Right ventricle myocardium inferior (tissue), 1 donor: Measurements from ENCODE around the gene MGA. TPM values are rescaled to one million over a fixed set of nuclear protein-coding genes. Genes with fewer than 3 reads are reported as not detected.

Experiments used
- ATAC-seq: fragments of 200-7000 bp; cut with Tn5 transposase; one replicate; pipeline ENCODE4 v1.9.1; 2020; ENCODE audit warnings: mild to moderate bottlenecking, moderate library complexity
- DNase-seq: peaks from one replicate; pipeline ENCODE4 v3.0.0; 2021; ENCODE audit errors: missing footprints
- intact Hi-C: fragments of 100-400 bp; cut with DNase I; formaldehyde crosslinking; loops from one replicate; pipeline ENCODE4 v1.11.0; 2022
- long read RNA-seq: library from polyadenylated mRNA; unstranded; transcript quantifications from one replicate; pipeline ENCODE4 v2.0.0, GENCODE V29; 2021
- total RNA-seq: library from RNA; stranded (reverse); fragmentation: NEBNext Ultra II Directional; extraction: Animal tissue kit (Norgen Biotek cat#: 25700); gene quantifications from one replicate; pipeline ENCODE4 v1.2.1, GENCODE V29; 2021
- donor health status: DM: no; HTN: yes; CAD: no; lungs with severe emphysema.

The MGA gene
- total RNA-seq: 30.2 TPM
- long read RNA-seq, partial matches to known transcripts: 0 of 4 reads
- long read RNA-seq, other reads (novel, unspliced or antisense): 4 of 4 reads

DNA sequence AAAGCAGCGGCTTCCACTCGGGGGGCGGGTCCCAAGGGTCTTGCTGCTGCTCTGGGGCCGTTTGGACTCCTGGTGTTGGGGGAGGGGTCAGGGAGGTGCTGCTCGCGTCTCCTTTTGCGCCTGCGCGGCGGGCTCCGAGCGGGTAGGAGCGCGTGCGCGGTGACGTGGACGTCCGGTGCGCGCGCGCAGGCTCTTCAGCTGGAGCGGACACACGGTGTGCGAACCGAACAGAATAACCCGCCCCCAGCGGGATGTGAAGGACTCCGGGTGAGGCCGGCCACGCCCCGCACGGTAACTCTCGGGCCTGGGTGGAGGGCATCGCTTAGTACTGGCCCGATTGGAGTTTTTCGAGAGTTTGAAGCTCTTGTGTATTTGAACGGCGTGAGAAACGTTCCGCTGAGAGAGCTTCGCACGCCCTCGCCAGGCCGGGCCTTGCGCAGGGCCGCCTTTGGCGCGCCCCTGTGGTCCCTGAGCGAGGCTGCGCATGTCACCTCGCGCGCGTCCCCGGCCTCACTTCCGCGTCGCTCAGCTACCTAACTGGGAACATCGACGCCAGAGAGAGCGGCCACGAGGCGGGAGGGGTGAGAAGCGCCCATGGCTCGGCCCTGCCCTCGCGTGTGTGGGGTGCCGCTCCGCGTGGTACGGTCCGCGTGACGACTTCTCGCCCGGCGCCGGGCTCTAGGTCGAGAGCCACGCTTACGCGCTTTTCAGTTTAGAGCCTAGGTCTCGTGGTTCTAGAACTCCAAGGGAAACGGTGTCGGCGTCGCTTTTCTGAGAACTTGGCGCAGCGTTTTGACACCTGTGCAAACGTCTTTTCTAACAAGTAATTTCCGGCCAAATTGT, at the start of gene MGA:
Gene MGA, plus strand, starts transcription at position 171 of the 843 bp plus-strand sequence.
- ATAC-seq (peak; percentile 94), DNase-seq (peak; percentile 97)
- intact Hi-C loops: loop anchor here (1.0 kb wide), 1 partner anchor 39 kb away; no protein-coding TSS in a partner anchor

DNA sequence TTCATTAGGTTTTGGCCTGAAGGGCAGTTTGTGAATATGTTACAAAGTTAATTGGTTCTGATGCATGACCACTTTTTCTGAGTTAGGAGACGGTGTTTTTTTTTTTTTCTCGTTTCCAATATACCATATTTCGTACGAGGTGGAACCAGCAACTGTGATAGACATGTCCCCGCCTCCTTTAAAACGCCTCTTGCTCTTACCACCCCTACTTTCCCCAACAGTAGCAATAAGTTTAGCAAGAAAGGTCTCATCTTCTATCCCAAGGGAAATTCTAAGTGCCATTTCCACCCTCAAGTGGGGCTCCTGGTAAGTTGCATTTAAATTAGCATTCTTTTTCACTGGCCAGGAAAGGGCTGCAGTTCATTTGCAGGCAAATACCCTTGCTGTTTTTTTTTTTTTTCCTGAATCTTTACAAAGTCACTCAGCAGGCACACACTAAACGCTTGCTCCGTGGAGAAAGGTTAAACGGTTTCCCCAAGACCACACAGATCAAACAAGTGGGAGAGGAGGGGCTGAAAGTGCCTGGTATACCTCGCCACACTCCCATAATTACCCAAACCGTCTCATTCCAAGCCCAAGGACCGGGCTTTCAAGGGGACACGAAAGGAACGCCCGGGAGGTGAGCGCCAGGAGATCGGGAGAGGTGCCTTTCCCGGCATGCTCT, 39.5 kb upstream of the MGA start:
- DNase-seq (no peak), ATAC-seq (no peak)
- intact Hi-C loops: loop anchor here (1.0 kb wide), 1 partner anchor 40 kb away; the partner anchor contains the start of gene MGA

DNA sequence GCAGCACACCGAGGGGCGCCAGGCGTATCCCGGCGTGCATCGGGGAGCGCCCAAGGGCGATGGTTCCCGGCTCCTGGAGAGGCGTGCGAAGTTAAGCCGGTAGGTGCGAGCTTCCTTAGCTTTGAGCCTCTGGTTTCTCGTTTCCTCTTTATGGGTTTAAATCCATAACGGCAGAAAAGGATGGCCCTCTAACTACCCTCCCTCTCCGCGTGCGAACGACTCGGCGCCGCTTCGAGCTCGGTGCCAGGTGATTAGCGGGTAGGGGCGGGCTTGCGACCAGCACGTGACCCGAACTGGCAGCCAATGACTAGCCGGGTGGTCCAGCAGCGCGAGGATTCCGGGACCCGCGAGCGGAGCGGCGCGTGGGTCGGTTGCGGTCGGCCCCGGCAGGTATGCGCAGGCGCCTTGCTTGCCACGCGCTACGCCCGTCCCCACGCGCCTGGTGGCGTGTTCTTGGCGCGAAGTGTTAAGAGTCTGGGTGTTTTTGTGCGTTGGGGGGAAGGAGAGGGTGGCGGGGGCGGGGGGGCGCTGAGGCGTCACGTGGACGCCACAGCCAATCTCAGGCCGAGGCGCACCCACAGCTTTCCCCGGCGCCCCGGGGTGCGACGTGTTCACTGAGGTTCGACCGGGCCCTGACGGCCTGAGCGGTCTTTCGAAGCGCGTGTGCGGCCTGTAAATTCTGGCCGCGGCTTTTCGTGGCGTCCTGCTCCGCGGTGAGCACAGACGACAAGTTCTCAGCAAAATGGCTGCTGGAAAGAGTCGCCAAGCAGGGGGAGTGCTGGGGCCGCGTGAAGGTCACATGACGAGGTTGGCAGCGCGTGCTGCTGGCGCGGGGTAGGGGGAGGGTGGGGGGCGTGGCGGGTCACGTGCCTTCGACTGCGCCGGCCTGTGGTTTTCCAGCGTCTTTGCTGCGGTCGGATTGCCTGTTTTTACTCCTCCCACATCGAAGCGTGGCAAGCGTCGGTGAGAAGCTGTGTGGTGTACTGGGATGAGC, 38.7 kb upstream of the MGA start:
- ATAC-seq (peak; percentile 89), DNase-seq (peak; percentile 86)
- intact Hi-C loops: loop anchor here (1.0 kb wide), 1 partner anchor 39 kb away; the partner anchor contains the start of gene MGA

DNA sequence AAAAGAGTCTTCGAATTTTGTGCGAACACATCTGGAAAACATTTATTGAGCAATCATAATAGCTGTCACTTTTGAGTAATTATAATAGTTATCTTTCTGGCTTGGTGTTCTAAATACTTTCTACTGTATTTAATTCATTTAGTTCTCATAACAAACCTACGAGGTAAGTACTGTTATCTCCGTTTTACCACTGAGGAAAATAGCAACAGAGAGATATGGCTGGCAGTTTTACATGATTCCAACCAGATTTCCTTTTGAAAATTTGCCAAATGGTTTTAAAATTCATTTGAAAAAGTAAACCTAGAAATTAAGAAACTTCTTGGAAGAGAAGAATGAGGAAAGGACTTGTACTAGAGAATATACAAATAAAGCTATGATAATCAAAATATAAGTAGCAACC, 37.3 kb upstream of the MGA start:
- ATAC-seq (no peak), DNase-seq (no peak)
- intact Hi-C loops: no loop called here

DNA sequence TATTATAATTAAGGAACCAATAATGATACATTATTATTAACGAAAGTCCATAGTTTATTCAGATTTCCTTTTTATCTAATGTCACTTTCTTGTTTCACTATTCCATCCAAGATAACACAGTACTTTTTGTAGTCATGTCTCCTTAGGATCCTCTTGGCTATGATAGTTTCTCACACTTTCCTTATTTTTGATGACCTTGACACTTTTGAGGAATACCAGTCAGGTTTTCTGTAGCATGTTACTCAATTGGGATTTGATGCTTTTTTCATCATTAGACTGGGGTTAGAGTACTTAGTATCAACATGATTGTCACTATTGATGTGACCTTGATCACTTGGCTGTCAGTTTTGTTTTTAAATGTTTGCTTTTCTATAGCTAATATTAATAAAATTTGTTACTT, 33.0 kb upstream of the MGA start:
- intact Hi-C loops: no loop called here
- no peak for ATAC-seq
- DNase-seq: no peak

DNA sequence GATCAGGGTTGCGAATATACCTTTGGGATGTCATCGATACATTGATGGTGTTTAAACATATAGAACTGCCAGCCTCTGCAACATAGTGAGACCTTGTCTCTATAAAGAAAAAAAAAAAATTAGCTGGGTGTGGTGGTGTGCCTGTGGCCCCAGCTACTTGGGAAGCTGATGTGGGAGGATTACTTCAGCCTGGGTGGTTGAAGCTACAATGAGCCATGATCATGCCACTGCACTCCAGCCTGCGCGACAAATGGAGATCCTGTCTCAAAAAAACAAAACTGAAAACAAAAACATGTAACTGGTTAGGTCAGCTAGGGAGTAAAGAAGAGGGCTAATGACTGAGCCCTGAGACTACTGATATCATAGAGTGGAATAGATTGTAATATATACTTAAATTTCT, 30.7 kb upstream of the MGA start:
- ATAC-seq: no peak
- no peak for DNase-seq
- intact Hi-C loops: no loop called here

DNA sequence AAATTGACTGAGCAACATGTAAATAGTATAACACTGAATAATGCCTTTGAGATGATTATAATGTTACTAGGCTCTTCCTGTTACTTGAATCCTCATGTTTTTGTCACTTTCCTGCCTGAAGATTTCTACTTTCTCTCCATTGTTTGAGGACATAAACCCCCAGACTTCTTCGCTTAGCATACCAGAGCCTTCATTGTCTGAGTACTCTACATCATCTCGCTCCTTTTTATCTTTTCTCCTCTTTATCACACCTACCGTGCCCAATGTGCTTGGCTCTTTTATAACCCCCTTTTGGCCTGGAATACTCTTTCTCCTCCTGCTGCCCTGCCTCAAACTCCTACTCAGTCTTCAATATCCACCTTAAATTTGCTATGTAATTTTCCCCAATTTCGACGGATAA, 30.3 kb upstream of the MGA start:
- DNase-seq (no peak), ATAC-seq (no peak)
- intact Hi-C loops: no loop called here

DNA sequence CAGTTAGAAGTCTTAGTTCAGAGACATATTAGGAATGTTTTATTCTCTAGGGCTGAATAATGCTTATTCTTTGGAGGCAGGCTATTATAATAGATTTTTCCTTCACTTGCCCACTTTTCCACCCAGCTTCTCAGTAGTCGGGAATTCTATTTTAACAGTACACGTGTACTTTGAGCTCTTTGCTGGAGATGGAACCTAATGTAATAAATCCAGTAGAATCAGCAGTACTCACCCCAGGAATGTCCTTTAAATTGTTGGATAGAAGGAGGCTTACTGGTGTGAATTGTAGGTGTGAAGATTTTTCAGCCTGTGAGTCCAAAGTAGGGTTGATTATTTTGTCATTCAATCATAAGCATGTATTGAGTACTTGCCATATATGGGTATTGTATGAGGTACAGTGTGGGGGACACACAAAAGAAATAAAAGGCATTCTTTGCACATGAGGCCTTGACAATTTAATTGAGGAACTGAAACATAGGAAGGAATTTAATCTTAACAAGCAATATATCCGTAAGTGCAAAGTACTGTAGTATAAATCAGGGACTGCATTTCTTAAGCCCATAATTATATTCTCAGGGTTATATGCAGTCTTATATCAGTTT, 29.5 kb upstream of the MGA start:
- intact Hi-C loops: no loop called here
- DNase-seq (no peak), ATAC-seq (no peak)

DNA sequence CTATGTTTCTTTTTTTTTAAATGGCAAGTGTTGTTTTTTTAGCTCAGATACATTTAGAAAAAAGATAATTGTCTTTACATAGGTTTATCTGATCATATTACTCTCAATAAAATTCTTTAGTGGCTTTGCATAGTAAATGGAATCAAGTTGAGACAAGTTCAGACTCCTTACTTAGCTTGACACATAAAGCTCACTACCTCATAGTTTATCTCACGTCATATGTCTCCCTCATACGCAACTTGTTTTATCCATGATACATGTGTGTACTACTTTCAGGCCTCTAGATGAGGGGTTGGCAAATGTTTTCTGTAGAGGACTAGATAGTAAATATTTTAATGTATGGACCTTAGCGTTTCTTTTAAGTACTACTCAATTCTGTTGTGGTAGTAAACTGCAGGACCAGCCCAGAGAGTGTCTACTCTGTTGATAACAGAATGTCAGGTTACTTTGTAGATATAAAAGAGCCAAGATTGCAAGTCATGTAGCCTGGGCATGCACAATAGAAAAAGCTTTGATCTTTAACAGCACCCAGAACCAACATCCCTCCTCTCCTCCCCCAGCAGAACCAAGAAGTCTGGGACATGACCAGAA, 28.2 kb upstream of the MGA start:
- no peak for ATAC-seq
- DNase-seq: no peak
- intact Hi-C loops: no loop called here

DNA sequence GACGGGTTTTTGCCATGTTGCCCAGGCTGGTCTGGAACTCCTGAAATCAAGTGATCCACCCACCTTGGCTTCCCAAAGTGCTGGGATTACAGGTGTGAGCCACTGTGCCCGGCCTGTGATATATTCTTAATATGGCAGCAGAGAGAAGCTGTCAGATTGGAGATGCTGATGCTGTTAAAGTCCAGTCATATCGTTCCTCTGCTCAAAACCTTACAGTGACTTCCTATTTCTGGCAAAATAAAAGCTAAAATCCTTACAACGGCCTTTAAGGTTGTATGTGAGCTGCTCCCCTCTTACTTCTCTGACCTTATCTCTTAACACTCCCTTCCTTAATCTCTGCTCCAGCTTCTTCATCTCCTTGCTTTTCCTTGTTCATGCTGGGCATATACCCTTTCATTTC, 26.6 kb upstream of the MGA start:
- intact Hi-C loops: no loop called here
- ATAC-seq (no peak), DNase-seq (no peak)

DNA sequence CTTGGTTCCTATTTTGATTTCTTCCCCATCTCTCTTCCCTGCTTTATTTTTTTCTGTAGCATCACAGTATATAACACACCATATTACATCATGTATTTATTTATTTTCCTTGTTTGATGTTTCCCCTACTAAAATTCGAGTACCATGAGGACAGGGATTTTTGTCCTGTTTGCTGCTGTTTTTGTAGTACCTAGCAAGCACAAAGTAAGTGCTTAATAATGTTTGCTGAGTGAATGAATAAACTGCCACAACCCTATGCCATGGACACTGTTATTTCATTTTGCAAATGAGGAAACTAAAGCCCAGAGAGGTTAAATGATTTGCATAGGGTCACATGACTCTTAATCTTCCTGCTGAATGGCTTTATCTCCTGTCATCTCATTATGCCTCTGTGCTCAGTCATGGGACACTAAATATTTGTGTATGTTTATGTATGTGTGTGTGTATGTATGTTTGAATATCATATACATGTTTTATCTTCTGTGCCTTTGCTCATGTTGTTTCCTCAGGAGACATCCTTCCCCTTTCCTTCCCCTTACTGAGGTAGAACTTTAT, 26.1 kb upstream of the MGA start:
- no peak for DNase-seq
- intact Hi-C loops: no loop called here
- no peak for ATAC-seq

DNA sequence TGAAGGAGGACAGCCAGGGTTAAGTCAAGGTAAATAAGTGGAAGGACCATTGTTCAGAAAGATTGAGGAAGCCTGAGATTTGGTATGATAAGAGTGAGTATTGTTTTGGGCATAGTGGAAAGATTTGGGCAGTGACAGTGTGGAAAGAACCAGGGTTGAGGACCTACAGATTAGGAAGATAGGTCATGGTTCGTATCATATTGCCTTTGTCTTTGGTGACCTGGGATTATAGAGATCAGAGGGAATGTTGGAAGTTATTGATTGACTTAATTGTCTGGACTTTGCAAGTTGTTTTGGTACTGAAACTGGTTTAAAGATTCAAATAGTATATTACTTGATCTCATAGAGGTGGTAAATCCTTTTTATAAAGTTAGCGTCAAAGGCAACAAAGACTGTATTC, 23.1 kb upstream of the MGA start:
- ATAC-seq (no peak), DNase-seq (no peak)
- intact Hi-C loops: no loop called here

DNA sequence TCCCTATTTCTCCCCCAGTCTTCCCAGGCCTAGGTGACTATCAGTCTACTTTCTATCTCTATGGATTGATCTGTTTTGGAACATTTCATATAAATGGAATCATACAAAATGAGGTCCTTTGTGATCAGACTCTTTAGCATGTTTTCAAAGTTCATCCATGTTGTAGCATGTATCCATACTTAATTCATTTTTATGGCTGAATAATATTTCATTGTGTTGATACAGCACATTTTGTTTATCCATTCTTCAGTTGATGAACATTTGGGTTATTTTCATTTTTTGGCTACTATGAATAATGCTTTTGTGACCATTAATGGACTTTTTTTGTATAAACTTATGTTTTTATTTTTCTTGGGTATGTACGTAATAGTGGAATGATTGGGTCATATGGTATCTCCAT, 19.2 kb upstream of the MGA start:
- no peak for DNase-seq
- ATAC-seq: no peak
- intact Hi-C loops: no loop called here

DNA sequence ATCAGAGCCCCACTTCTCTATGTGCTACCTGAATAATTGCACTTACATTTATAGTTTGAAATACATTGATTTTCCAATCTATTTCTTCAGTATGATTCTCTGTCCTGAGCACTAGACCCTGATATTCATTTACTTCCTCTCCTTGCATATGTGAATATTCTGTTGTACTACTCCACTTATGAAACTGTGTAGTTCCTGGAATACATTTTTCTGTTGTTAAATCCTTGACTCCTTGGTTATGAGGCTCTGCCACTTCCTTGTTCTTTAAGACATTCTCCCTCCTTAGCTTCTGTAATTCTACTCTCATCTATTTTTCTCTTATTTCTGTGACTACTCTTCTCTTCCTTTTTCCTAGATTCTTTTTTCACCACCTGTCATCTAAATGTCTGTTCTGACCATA, 12.9 kb upstream of the MGA start:
- intact Hi-C loops: no loop called here
- DNase-seq: no peak

DNA sequence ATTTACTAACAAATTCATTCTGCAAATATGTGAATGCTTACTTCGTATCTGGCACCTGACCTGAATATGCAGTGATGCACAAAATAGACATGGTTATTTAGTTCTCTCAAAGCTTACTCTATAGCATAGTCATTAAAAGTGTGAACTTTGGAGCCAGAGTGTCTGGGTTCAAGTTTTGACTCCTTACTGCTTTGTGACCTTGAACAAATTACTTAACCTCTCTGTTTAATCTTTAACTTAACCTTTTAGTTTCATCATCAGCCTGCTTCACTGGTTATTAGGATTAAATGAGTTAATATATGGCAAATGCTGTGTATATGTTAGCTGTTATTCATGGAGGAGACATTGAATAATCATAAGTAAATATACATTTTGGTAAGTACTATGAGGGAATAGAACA, 12.1 kb upstream of the MGA start:
- intact Hi-C loops: no loop called here
- no peak for ATAC-seq
- DNase-seq: no peak

More for the DNA sequence above, 12.9 kb upstream of the MGA start:
- no peak for ATAC-seq

DNA sequence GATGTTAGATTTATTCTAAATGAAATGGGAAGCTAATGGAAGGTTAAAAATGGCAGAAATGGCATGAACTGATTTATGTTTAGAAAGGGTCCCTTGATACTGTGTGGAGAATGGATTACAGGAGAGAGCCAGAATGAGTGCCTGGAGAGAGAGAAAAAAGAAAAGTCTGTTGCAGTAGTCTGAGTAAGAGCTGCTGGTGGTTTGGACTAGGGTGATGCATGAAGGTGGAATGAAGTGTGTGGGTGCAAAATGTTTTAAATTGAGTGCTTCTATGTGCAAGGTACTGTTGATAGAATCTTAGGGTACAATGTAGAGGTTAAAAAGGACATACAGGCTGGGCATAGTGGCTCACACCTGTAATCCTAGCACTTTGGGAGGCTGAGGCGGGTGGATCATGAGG, 11.4 kb upstream of the MGA start:
- ATAC-seq (no peak), DNase-seq (no peak)
- intact Hi-C loops: no loop called here

DNA sequence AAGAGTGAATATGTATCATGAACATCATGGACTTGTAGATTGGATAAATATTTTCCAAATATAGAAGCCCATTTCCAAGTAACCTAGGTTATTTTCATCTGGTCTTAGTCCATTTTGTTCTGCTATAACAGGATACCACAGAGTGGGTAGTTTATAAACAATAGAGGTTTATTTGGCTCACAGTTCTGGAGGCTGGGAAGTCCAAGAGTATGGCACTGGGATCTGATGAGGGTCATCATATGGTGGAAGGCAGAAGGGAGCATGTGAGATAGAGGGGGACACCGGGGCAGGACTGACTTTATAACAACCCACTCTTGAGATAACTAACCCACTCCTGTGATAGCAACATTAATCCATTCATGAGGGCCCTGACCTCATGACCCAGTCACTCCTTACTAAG, 9.4 kb upstream of the MGA start:
- intact Hi-C loops: no loop called here
- ATAC-seq (no peak), DNase-seq (no peak)

DNA sequence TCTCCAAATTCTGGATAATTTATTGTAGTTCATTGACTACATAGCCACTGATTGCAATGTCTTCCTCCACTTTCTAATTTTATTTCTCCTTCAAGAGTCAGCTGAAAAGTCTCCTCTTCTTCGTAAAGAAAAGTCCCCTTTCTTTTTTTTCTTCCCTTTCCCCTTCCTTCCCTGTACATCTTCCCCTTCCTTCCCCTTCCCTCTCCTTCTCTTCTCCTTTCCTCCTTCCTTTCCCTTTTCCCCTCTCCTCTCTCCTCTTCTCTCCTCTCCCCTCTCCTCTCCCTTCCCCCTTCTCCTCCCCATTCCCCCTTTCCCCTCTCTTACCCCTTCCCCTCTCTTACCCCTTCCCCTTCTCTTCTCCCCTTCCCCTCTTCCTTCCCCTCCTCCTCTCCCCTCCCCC, 8.8 kb upstream of the MGA start:
- ATAC-seq: no peak
- no peak for DNase-seq
- intact Hi-C loops: no loop called here
